HG03175 (cell line): ENCODE results near the gene TDRD12.
"Not testable (repeated sequence)": the region's sequence is repeated elsewhere in the genome, so short reads cannot be mapped to it uniquely, and the experiment has no call there.

Experiments
- ATAC-seq: cut with Tn5 transposase; IDR thresholded peaks from one replicate; pipeline ENCODE4 v1.9.1; 2021; ENCODE audit warnings: mild to moderate bottlenecking, moderate library complexity; ENCODE audit not compliant: unreplicated experiment

The TDRD12 gene

DNA sequence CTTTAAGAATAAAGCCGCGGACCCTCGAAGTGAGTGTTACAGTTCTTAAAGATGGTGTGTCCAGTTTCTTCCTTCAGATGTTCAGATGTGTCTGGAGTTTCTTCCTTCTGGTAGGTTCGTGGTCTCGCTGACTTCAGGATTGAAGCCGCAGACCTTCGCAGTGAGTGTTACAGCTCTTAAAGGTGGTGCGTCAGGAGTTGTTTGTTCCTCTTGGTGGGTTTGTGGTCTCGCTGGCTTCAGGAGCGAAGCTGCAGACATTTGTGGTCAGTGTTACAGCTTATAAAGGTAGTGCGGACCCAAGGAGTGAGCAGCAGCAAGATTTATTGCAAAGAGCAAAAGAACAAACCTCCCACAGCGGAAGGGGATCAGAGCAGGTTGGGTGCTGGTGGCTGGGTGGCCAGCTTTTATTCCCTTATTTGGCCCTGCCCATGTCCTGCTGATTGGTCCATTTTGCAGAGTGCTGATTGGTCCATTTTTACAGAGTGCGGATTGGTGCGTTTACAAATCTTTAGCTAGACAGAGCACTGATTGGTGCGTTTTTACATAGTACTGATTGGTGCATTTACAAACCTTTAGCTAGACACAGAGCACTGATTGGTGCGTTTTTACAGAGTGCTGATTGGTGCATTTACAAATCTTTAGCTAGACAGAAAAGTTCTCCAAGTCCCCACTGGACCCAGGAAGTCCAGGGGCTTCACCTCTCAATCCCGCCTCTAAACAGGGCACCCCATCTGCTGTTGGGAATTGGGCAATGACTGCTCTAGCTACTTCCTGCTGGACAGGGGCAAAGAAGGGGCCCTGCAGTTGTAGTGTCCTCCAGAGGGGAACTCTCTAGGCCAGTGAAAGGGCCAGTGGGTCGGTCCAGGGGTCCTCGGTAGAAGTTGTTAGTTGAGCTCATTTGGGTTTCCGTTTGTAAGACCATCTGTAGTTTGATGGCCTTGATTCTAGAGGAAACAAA, 26.1 kb upstream of the TDRD12 start:
- not testable (repeated sequence) for ATAC-seq

GRCh38 chr19:32694316-32694715, 25.3 kb upstream of the TDRD12 start:
- ATAC-seq, result not testable (repeated sequence)

DNA sequence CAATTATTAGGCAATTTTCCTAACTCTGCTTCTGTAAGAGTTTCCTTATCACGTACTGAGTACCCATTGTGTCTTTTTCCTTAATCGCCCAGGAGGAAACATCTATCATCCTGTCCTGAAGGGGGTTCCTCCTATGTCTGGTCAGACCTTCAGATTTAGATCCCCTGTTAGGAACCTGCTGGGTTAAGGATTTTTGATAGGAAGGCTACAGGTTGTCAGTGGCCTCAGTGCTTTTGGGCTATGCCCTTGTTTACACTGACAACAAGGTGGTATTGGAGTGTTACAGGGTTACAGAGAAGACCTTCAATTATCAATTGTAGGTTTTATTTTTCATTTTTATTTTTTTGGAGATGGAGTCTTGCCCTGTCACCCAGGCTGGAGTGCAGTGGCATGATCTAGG, 24.7 kb upstream of the TDRD12 start:
- ATAC-seq, result not testable (repeated sequence)

GRCh38 chr19:32695506-32695905, 24.1 kb upstream of the TDRD12 start:
- not testable (repeated sequence) for ATAC-seq

DNA sequence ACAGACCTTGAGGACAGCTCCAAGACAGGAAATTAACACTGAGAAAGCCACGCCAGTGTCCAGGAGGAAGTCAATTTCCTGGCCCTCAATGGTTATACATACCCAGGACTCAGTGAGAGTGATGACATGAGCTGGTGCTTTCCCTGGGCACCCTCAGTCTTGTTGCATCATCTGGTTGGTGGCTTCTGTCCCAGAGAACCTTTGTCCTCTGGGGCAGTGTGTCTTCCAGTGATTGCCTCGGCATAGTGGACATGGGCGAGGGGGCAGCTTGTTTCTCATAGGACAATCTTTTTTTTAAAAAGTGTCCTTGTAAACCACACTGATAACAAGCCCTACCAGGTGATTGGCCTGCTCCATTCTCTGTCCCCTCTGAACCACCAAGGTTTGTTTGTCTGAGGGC, 22.8 kb upstream of the TDRD12 start:
- not testable (repeated sequence) for ATAC-seq

DNA sequence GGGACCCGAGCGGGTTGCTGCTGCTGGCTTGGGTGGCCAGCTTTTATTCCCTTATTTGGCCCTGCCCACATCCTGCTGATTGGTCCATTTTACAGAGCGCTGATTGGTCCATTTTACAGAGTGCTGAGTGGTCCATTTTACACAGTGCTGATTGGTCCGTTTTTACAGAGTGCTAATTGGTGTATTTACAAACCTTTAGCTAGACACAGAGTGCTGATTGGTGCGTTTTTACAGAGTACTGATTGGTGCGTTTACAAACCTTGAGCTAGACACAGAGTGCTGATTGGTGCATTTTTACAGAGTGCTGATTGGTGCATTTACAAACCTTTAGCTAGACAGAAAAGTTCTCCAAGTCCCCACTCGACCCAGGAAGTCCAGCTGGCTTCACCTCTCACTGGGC, 19.4 kb upstream of the TDRD12 start:
- not testable (repeated sequence) for ATAC-seq

DNA sequence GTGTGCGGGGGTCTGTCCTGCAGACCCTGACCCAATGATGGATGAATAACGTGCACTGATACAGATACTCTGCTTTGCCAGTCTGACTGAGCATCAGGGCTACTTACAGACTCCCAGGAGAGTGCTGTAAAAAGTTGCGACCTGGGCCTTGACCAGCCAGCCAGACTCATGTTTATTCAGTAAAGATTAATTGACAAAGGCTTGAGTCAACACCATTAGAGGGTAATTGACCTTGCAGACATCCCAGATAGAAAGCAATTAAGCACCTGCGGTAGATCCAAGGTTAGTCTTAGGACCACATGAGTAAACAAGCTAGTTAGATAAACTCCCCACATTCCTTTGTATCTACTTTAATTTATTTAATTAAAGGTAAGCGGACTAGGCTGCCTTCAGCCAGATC, 17.6 kb upstream of the TDRD12 start:
- no peak for ATAC-seq

- ATAC-seq, result not testable (repeated sequence)
These were observed 15.6 kb upstream of the TDRD12 start for GRCh38 chr19:32704006-32704405.

DNA sequence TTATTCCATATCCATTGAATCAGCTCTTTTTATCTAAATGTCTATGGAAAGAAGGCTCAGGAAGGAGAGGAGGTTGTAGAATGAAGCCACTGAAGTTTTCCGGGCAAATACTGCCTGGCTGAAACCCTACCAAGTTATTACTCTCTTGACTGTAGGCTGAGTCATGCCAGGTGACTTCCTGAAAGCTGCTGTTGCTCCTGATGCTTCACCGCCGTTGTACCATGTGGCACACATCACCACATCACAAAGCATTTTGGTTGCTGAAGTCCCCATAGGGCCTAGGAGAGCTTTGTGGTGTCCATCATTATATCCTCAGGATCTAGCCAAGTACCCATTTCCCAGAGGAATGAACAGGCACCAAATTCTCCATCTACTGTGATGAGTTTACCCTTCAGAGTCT, 11.1 kb upstream of the TDRD12 start:
- ATAC-seq, result no peak

GRCh38 chr19:32709032-32709431, 10.5 kb upstream of the TDRD12 start:
- no peak for ATAC-seq

DNA sequence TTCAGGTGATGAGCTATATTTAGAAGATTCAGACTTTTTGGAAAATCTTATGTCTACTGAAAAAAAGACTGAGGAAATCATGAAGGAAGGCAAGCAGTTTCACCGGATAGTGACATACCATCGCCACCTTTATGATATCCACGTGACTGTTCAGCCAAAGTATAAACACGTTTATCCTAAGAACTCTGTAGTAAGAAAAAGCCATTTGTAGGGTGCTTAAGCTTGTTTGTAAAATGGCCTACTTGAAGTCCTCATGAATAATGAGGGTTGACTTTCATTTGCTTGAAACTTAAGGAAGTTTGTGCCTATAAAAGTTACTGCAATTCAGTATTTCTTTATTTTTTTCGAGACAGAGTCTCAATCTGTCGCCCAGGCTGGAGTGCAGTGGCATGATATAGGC, 7.8 kb upstream of the TDRD12 start:
- no peak for ATAC-seq

- not testable (repeated sequence) for ATAC-seq
These were observed 3.4 kb upstream of the TDRD12 start for GRCh38 chr19:32716203-32716602.

DNA sequence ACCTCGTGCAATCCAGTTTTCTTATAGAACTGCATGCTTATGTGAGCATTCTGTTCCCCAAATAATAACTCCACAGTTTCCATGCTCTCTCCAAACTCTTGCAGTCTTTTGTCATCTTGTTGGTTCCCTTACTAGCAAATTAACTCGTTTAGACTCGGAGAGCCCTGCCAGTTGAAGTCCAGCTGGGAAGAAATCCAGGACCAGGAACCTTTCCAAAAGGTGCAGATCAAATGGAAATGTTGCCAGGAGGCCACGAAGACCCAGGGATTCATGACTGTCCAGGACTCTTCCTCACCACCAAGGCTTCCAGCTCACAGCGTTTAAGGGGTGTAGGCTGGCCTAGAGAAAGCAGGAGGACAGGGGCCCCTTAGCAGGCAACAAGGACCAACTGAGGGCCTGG, 2.1 kb upstream of the TDRD12 start:
- no peak for ATAC-seq

- ATAC-seq, result no peak
These were observed 1.3 kb upstream of the TDRD12 start for GRCh38 chr19:32718286-32718685.

DNA sequence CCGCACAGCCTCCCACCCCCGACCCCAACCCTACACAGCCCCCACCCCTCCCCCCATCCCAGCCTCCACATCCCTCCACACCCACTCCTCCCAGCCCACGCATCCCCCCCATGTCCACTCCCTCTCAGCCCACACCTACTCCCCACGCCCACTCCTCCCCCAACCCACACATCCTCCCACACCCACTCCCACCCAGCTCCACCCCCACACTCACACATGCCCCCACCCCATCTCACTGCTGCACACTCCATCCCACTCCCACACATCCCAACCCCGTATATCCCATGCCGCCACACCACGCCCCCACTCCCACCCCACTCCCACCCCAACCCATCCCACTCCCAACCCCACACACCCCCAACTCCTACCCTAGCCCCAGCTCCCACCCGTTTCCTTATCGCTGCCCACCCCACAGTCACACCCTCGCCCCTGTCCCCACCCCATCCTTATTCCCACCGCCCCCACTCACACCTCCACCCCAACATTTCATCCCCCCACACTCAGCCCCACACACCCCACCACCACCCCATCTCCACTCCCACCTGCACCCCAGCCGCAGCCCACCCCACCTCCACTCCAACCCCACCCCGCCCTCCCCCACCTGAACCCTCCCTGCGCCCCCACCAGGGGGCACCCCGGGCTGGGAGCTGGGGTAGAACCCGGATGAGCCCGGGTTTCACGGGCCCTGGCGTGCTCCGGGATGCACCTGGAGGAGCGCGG, 809 bp downstream of the TDRD12 start:
- no peak for ATAC-seq

DNA sequence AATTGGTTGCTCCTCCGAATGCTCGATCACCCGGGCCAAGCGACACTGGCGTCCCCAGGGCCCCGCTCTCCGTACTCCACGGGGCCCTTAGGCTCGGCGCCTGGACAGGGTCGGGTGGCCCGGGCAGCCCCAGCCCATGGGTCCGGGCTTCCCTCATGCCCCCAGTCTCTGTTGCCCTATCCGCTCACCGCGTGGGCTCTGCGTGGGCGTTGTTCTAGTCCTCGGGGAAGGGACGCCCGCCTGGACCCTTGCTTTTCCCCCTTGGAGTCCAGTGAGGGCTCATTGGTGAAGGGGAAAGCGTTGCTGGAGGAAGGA, 1.3 kb downstream of the TDRD12 start:
- no peak for ATAC-seq

- ATAC-seq, result no peak
These were observed 16.4 kb downstream of the TDRD12 start for GRCh38 chr19:32735936-32736335.

GRCh38 chr19:32743021-32743420, 23.5 kb downstream of the TDRD12 start:
- ATAC-seq, result no peak

DNA sequence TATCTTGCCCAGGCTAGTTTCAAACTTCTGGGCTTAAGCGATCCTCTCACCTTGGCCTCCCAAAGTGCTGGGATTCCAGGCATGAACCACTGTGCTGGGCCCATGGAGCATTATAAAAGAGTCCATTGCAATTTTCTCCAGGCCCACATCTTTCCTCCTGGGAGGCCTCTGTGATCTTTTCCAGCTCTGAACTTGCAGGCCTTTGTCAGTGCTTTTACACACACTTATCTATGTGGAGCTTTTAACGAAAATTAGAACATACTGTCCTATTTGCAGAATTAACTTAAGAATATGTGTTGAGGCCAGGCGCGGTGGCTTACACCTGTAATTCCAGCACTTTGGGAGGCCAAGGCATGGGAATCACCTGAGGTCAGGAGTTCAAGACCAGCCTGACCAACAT, 23.9 kb downstream of the TDRD12 start:
- ATAC-seq, result no peak

DNA sequence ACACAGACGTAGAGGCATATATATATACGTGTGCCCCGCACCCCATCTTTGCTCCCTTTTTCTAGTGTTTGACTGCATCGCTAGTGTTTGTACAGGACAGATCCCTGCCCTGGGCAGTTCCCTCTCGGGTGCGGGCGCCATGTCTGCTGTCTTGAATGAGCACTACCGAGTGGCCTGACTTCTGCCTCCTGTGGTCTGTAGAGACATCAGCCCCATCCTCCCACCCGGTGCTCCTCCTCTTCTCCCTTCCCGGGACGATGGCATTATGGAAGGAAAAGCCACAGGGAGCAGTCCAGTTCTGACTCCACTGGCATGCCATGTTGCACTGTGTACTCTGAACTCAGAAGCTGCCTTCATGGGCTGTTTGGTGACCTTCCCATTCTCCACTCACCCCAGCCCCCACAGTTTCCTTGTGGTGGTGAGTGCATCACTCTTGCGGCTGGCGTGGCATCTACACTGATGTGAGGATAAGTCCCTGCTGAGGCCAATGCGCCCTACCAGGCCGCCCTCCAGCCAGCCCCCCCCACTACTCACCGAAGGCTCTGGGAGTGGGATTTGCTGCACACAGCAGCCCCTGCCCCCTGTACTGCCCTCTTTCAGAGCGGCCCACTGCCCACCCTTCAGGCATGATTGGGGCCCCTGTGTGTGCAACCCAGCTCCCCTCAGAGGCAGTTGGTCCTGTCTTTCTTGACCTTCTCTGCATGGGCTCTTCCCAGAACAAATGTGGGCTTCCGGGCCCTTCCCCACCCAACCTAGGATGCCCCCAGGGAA, 25.2 kb downstream of the TDRD12 start:
- no peak for ATAC-seq

DNA sequence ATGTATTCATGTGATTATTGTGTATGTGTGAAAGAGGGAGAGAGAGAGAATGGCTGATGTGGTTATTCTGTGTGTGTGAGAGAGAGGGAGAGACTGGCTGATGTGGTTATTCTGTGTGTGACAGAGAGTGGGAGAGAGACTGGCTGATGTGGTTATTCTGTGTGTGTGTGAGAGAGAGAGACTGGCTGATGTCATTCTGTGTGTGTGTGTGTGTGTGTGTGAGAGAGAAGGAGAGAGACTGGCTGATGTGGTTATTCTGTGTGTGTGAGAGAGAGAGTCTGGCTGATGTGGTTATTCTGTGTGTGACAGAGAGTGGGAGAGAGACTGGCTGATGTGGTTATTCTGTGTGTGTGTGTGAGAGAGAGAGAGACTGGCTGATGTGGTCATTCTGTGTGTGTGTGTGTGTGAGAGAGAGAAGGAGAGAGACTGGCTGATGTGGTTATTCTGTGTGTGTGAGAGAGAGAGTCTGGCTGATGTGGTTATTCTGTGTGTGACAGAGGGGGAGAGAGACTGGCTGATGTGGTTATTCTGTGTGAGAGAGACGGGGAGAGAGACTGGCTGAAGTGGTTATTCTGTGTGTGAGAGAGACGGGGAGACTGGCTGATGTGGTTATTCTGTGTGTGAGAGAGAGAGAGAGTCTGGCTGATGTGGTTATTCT, 26.2 kb downstream of the TDRD12 start:
- ATAC-seq, result not testable (repeated sequence)
